Spleen (tissue), 7 donors: Measurements from ENCODE around the gene SPATS2.

ENCODE experiments used
- CTCF ChIP-seq, 11 experiments: fragments of 200-600 bp in 7 of 11; fragments of 450-650 bp in 4 of 11; sonication (generic) in 4 of 11; IDR thresholded peaks in 8 of 11; conservative IDR thresholded peaks in 3 of 11; 1 replicate in 7 of 11; 2 replicates in 4 of 11; pipeline versions ENCODE4 v1.4.0 to v1.8.0; 2016 to 2021; ENCODE audit warnings: antibody characterized with exemption in 11 of 11, inconsistent platforms in 4 of 11, mild to moderate bottlenecking in 1 of 11
- POLR2A ChIP-seq, 3 donors: fragments of 450-650 bp; IDR thresholded peaks; one replicate each; pipeline ENCODE4 v1.5.1; 2017; ENCODE audit warnings: antibody characterized with exemption in 3 of 3, mild to moderate bottlenecking in 1 of 3
- donor health status: DM: no; HTN: no; CAD: no; lungs with moderate emphysema.
- donor health status: DM: no; HTN: no; CAD: no.
- donor health status: DM: no; HTN: no; CAD: no.

GRCh38 chr12:49507139-49507538, 139.9 kb downstream of the SPATS2 start:
- no peak for TF ChIP-seq POLR2A (IDR thresholded peaks at IDR 0.05)
- TF ChIP-seq CTCF (IDR thresholded peaks at IDR 0.05 in 8 of 11, conservative IDR thresholded peaks at IDR 0.05 in 3 of 11), result no peak
